GM21526 (cell line): ENCODE measurements around the gene CERS1.

Experiments used
- ATAC-seq: cut with Tn5 transposase; IDR thresholded peaks from one replicate; pipeline ENCODE4 v1.9.1; 2021; ENCODE audit warnings: moderate library complexity; ENCODE audit not compliant: unreplicated experiment, low FRiP score

CERS1 gene

GRCh38 chr19:18895824-18896341 lies at the start of gene CERS1:
CERS1 (minus strand) TSS chr19:18896158; CDS start chr19:18896072, 86 bp downstream.
- ATAC-seq: no peak

- no peak for ATAC-seq
Measured at GRCh38 chr19:18945297-18945696, 49.3 kb upstream of the CERS1 start.

GRCh38 chr19:18943465-18943864 lies 47.5 kb upstream of the CERS1 start:
- ATAC-seq: no peak

GRCh38 chr19:18942692-18943091 lies 46.7 kb upstream of the CERS1 start:
- no peak for ATAC-seq

- no peak for ATAC-seq
Measured at GRCh38 chr19:18941628-18942354, 45.8 kb upstream of the CERS1 start.

GRCh38 chr19:18940769-18941627 lies 45.0 kb upstream of the CERS1 start, which contains the start of gene HOMER3:
HOMER3 (minus strand) TSS chr19:18941217; CDS start chr19:18938982, 2,235 bp downstream.
- no peak for ATAC-seq

GRCh38 chr19:18939922-18940768 lies 44.2 kb upstream of the CERS1 start:
- no peak for ATAC-seq

- ATAC-seq: no peak
Measured at GRCh38 chr19:18939163-18939562, 43.2 kb upstream of the CERS1 start.

- no peak for ATAC-seq
Measured at GRCh38 chr19:18933297-18933696, 37.3 kb upstream of the CERS1 start.

GRCh38 chr19:18932216-18932841 lies 36.4 kb upstream of the CERS1 start:
- ATAC-seq: no peak

GRCh38 chr19:18931316-18932162 lies 35.6 kb upstream of the CERS1 start:
- no peak for ATAC-seq

- ATAC-seq: no peak
Measured at GRCh38 chr19:18929311-18929710, 33.4 kb upstream of the CERS1 start.

GRCh38 chr19:18928018-18928805 lies 32.3 kb upstream of the CERS1 start:
- ATAC-seq: no peak

GRCh38 chr19:18924684-18925213 lies 28.8 kb upstream of the CERS1 start:
- ATAC-seq: no peak

GRCh38 chr19:18922228-18922985 lies 26.4 kb upstream of the CERS1 start:
- no peak for ATAC-seq

- no peak for ATAC-seq
Measured at GRCh38 chr19:18921593-18921992, 25.6 kb upstream of the CERS1 start.

GRCh38 chr19:18920400-18920799 lies 24.4 kb upstream of the CERS1 start:
- ATAC-seq: no peak

- ATAC-seq: no peak
Measured at GRCh38 chr19:18919900-18920214, 23.9 kb upstream of the CERS1 start.
